Neutrophil (primary cell): ENCODE measurements around the gene KCNQ1.

Source experiments
- H3K27ac ChIP-seq: fragments of 200-600 bp; sonication (generic); 2 replicates; pipeline ENCODE4 v1.5.1; 2016; ENCODE audit warnings: mild to moderate bottlenecking, moderate library complexity
- H3K27me3 ChIP-seq: fragments of 200-600 bp; sonication (generic); 2 replicates; pipeline ENCODE4 v1.6.0; 2016; ENCODE audit warnings: mild to moderate bottlenecking
- H3K36me3 ChIP-seq: fragments of 200-600 bp; sonication (generic); 2 replicates; pipeline ENCODE4 v1.5.1; 2017
- H3K4me1 ChIP-seq, 2 experiments: fragments of 200-600 bp in 1 of 2; sonication (generic) in 1 of 2; 1 replicate in 1 of 2; 2 replicates in 1 of 2; pipeline versions ENCODE4 v1.5.1 to v1.6.1; 2013 to 2016; ENCODE audit warnings: low read depth in 1 of 2, low read length in 1 of 2, mild to moderate bottlenecking in 1 of 2, moderate library complexity in 1 of 2; ENCODE audit not compliant: control insufficient read depth in 1 of 2, insufficient read depth in 1 of 2
- H3K4me3 ChIP-seq, 2 experiments: fragments of 200-600 bp in 1 of 2; sonication (generic) in 1 of 2; 1 replicate in 1 of 2; 2 replicates in 1 of 2; pipeline ENCODE4 v1.5.1; 2013 to 2016; ENCODE audit warnings: low read depth in 1 of 2, low read length in 1 of 2, mild to moderate bottlenecking in 1 of 2, moderate library complexity in 1 of 2
- H3K9me3 ChIP-seq: fragments of 200-600 bp; sonication (generic); 2 replicates; pipeline ENCODE4 v1.5.1; 2016
- TF ChIP-seq, protein P1 (sequence below): fragments of 200-600 bp; sonication (generic); IDR thresholded peaks from 2 replicates; pipeline ENCODE4 v1.5.1; 2016; ENCODE audit warnings: antibody characterized with exemption

Gene KCNQ1

DNA sequence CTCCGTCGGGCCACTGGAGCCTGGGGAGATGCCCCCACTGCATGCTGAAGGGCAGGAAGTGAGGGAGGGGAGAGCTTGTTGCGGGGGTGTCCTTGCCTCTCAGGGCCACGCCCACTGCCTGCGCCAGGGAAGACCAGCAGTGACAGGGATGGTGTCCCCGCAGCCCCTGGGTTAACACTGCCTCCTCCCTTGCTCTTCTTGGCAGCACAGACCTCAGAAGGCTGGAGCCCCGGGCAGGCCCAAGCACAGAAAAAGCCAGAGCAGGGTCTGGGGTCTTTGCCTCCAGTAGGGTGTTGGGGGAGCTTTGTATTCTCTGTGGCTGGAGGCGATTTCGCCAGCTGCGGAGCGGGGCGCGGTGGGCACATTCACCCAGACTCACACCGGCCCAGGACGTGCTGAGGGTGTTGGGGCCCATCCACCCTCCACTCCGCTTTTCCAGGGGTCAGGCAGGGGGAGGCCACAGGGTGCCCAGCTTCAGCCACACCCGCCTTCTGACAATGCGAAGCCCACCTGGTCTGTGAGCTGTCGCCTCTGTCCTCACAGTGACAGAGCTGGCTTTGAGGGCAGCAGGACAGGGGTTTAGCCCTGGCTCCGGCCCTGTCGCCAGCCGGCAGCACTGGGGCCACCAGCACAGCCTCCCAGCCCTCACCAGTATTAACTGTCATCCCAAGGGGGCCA lies 357.0 kb downstream of the KCNQ1 start:
- Histone ChIP-seq H3K4me3 (no peak overlapping the region), H3K27ac (no peak overlapping the region), H3K4me1 (no peaks in the 10 kb centered on the region), H3K9me3 (no peaks in the 10 kb centered on the region), H3K36me3 (no peaks in the 10 kb centered on the region), H3K27me3 (no peaks in the 10 kb centered on the region)
- TF ChIP-seq, protein P1, sequence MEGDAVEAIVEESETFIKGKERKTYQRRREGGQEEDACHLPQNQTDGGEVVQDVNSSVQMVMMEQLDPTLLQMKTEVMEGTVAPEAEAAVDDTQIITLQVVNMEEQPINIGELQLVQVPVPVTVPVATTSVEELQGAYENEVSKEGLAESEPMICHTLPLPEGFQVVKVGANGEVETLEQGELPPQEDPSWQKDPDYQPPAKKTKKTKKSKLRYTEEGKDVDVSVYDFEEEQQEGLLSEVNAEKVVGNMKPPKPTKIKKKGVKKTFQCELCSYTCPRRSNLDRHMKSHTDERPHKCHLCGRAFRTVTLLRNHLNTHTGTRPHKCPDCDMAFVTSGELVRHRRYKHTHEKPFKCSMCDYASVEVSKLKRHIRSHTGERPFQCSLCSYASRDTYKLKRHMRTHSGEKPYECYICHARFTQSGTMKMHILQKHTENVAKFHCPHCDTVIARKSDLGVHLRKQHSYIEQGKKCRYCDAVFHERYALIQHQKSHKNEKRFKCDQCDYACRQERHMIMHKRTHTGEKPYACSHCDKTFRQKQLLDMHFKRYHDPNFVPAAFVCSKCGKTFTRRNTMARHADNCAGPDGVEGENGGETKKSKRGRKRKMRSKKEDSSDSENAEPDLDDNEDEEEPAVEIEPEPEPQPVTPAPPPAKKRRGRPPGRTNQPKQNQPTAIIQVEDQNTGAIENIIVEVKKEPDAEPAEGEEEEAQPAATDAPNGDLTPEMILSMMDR, result no peak

DNA sequence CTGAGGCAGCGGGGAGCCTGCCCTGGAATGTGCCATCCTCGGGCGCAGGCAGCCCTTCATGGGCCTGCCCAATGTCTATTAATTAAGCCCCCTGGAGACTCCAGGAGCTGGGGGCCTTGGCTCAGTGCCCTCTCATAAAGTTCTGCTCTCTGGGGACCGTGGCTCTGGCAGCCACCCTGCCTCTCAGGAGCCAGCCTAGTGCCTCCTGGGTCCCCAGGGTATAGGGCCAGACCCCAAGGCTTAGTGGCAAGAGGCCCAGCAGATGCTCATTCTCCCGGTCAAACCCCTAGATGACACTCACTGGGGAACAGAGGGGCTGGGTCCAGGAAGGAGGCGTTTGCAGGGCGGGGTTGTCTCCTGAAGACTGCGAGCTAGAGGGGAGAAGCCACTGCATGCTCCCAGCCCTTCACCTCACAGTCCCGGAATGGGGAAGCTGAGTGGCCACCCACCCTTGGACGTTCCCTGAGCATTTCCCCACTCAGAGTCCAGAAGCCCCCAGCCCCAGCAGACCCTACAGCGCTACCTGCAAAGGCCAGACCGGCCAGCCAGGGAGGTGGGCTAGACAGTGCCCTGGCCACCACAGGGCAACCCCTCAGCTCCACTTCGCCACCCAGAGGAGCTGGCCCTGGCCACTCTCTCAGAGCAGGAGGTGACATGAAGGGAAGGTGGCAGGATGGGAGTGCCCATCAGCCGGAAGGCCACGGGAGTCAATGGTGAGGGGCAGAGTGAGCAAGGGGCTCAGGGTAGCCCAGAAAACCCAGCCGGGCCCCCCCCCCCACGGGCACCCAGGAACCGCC lies 357.8 kb downstream of the KCNQ1 start:
- TF ChIP-seq, protein P1, result no peak
- H3K9me3 ChIP-seq, result no peaks in the 10 kb centered on the region
- H3K27ac ChIP-seq, result no peak overlapping the region
- H3K27me3 ChIP-seq, result no peaks in the 10 kb centered on the region
- H3K4me1 ChIP-seq, result no peaks in the 10 kb centered on the region
- no peak overlapping the region for H3K4me3 ChIP-seq
- H3K36me3 ChIP-seq, result no peaks in the 10 kb centered on the region

DNA sequence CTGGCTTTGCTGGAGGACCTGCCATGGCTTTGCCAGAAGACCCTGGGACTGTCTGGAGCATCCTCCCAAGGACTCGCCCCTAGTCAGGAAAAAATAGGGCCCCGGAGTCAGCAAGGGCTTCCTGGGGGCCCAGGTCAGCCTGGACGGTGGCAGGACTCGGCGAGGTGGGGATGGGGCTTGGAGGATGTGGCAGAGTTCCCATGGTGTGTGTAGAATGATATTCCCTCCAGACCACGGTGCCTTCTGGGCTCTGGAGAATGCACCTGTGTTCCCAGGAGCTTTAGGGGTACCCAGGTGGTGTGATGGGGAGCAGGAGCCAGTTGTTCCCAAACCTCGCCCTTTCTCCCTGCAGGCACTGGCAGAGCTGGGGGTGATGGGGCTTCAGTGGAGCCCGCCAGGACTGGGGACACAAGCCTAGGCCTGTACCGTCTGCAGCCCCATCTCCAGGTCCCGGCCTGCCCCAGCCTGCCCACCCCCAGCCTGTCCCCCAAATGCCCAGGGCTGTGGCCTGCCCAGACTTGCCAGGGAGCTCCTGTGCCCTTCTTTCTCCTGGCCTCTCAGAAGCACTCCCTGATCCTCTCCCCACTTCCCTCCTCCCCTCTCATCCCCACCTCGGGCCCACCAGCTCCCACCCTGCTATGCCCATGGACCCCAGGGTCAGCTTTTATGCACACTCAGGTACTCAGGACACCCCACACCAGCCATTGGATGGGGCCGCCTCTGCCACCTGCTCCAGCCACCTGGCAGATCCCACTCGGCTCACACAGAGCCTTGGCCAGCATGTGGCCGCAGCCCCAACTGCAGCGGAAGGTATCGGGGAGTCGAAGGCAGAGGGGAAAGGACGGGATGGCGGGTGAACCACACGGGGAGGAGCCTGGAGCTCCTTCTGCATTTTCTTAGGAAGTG lies 358.6 kb downstream of the KCNQ1 start:
- TF ChIP-seq, protein P1, result no peak
- H3K27ac ChIP-seq, result no peak overlapping the region
- no peaks in the 10 kb centered on the region for H3K4me1 ChIP-seq
- H3K36me3 ChIP-seq, result no peaks in the 10 kb centered on the region
- H3K27me3 ChIP-seq, result no peaks in the 10 kb centered on the region
- H3K4me3 ChIP-seq, result no peak overlapping the region
- H3K9me3 ChIP-seq, result no peaks in the 10 kb centered on the region

DNA sequence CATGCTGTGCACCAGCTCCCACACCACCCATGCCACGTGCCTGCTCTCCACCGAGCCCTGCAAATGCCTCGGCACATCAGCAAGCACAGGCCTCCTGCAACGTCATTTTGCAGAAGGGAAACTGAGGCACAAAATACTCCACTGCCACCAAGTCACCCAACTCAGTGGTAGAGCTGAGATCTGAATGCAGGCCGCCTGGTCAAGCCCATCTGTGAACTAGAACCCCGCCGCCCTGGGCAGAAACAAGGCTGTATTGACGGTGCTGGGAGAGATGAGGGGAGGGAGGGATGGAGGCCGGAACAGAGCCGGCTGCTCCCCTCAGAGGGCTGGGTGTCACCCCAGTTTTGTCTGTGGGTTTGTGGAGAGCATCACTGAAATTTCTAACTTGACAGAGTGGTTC lies 359.4 kb downstream of the KCNQ1 start:
- TF ChIP-seq, protein P1, result no peak
- no peaks in the 10 kb centered on the region for H3K27me3 ChIP-seq

DNA sequence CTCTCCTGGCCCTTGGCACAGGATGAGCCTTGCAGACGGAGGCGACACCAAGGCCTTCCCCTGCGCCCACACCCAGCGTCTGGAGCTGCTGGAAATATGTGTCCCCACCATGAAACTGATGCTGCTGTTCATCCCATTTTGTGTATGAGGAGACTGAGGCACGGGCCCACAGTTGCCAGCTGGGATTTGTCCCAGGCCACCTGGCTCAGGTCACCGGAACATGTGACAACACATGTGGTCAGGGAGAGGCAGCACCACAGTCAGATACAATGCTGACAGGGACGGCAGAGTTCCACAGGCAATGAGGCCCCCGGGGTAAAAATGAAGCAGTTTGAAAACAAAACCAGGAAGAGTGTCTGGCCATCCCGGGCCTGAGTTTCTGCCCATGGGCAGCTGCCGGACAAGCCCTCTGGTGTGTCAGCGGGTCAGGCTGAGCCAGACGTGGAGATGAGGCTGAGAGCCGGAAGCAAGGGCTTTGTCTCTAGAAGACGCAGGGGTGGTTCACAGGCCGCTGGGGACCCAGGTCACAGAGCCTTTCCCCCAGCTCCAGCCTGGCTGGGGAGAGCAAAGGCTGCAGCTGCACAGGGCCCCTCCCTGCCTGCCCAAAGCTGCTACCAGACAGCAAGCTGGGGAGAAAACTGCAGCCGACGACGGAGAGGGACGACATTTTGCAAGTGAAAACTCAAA lies 360.0 kb downstream of the KCNQ1 start:
- Histone ChIP-seq H3K9me3 (no peaks in the 10 kb centered on the region), H3K36me3 (no peaks in the 10 kb centered on the region), H3K27ac (no peak overlapping the region), H3K4me1 (no peaks in the 10 kb centered on the region), H3K27me3 (no peaks in the 10 kb centered on the region), H3K4me3 (no peak overlapping the region)
- TF ChIP-seq, protein P1, result no peak

More for the DNA sequence above, 359.4 kb downstream of the KCNQ1 start:
- no peak overlapping the region for H3K27ac ChIP-seq
- no peaks in the 10 kb centered on the region for H3K4me1 ChIP-seq
- no peaks in the 10 kb centered on the region for H3K9me3 ChIP-seq
- H3K4me3 ChIP-seq, result no peak overlapping the region
- no peaks in the 10 kb centered on the region for H3K36me3 ChIP-seq
